PC-9 (cell line): ENCODE data around the gene EIF4G1. TPM values are rescaled to one million over a fixed set of nuclear protein-coding genes. Genes with fewer than 3 reads are reported as not detected.

Source experiments
- BruUV-seq: library from RNA; stranded (reverse); fragments of 400-500 nt; replicated peaks from 2 replicates; lab custom pipeline; 2021; lab: Mats Ljungman, UMichigan
- CTCF ChIA-PET: fragments of 300-600 bp; sonication (Branson Sonifier 250); formaldehyde crosslinking; loops from one replicate; lab custom pipeline; 2022; ENCODE audit warnings: antibody characterized with exemption; lab: Charles Lee
- POLR2A ChIA-PET: fragments of 300-600 bp; sonication (Branson Sonifier 250); formaldehyde crosslinking; loops from one replicate; lab custom pipeline; 2022; ENCODE audit warnings: antibody characterized with exemption; ENCODE audit not compliant: unreplicated experiment; lab: Charles Lee
- DNase-seq, 2 experiments: peaks; one replicate each; pipeline versions ENCODE4 v3.0.0 to v3.0.0-alpha.2; 2015 to 2022; ENCODE audit warnings: mixed read lengths in 1 of 2
- H2AFZ ChIP-seq: fragments of 200-600 bp; sonication (generic); 2 replicates; pipeline ENCODE4 v1.8.1; 2017; ENCODE audit warnings: antibody characterized with exemption
- H3F3A ChIP-seq: fragments of 200-600 bp; sonication (generic); 2 replicates; pipeline ENCODE4 v1.8.1; 2017; ENCODE audit warnings: antibody characterized with exemption, mild to moderate bottlenecking, low read depth; ENCODE audit not compliant: insufficient read depth
- H3K27ac ChIP-seq: fragments of 200-600 bp; sonication (generic); 2 replicates; pipeline ENCODE4 v1.6.1; 2016; ENCODE audit warnings: mixed run types
- H3K27me3 ChIP-seq: fragments of 200-600 bp; sonication (generic); 2 replicates; pipeline ENCODE4 v1.6.1; 2016; ENCODE audit warnings: low read depth, mixed run types; ENCODE audit not compliant: insufficient read depth
- H3K36me3 ChIP-seq: fragments of 200-600 bp; sonication (generic); 2 replicates; pipeline ENCODE4 v1.6.1; 2016; ENCODE audit warnings: low read depth, mixed run types
- H3K4me1 ChIP-seq: fragments of 200-600 bp; sonication (generic); replicated peaks from 2 replicates; pipeline ENCODE4 v1.6.1; 2016; ENCODE audit warnings: mixed run types; ENCODE audit not compliant: insufficient read depth
- H3K4me2 ChIP-seq: fragments of 200-600 bp; sonication (generic); 2 replicates; pipeline ENCODE4 v1.6.1; 2017; ENCODE audit warnings: mixed run types
- H3K4me3 ChIP-seq: fragments of 200-600 bp; sonication (generic); 2 replicates; pipeline ENCODE4 v1.6.1; 2016; ENCODE audit warnings: mixed run types
- H3K79me2 ChIP-seq: fragments of 200-600 bp; sonication (generic); 2 replicates; pipeline ENCODE4 v1.6.1; 2017; ENCODE audit warnings: low read depth, mixed run types
- H3K9me2 ChIP-seq: fragments of 200-600 bp; sonication (generic); 2 replicates; pipeline ENCODE4 v1.8.1; 2017; ENCODE audit warnings: mild to moderate bottlenecking; ENCODE audit not compliant: insufficient read depth
- H3K9me3 ChIP-seq: fragments of 200-600 bp; sonication (generic); 2 replicates; pipeline ENCODE4 v1.8.1; 2016; ENCODE audit warnings: low read depth; ENCODE audit not compliant: insufficient read depth
- H4K20me1 ChIP-seq: fragments of 200-600 bp; sonication (generic); 2 replicates; pipeline ENCODE4 v1.8.1; 2017; ENCODE audit not compliant: insufficient read depth
- CTCF ChIP-seq: fragments of 200-600 bp; sonication (generic); conservative IDR thresholded peaks from 2 replicates; pipeline ENCODE4 v1.6.1; 2017; ENCODE audit warnings: mixed run types, antibody characterized with exemption, mild to moderate bottlenecking, moderate library complexity
- EZH2 ChIP-seq: fragments of 200-600 bp; sonication (generic); IDR thresholded peaks from 2 replicates; pipeline ENCODE4 v1.8.0; 2017; ENCODE audit warnings: antibody characterized with exemption, low read depth
- intact Hi-C: fragments of 100-400 bp; cut with micrococcal nuclease; formaldehyde crosslinking; loops from one replicate; pipeline ENCODE4 v1.10.0; 2022; ENCODE audit not compliant: unreplicated experiment
- total RNA-seq: library from RNA; stranded (reverse); gene quantifications from 2 replicates; pipeline ENCODE4 v1.2.3, GENCODE V29; 2021

Gene EIF4G1
- total RNA-seq, 1 experiment from 2014 or later: 657 TPM

DNA sequence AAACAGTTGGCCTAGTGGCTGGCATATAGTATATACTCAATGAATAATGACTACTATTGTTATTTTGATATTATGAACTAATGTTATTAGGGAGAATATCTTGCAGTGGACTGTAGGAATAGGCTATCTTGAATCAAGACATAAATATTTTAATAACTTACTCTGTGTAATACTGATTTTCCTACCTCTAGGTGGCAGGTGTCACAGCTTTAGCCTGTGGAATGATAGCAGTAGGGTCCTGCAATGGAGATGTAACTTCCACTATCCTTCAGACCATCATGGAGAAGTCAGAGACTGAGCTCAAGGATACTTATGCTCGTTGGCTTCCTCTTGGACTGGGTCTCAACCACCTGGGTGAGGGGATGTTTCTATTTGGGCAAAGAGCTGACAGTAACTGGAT is 8.8 kb upstream of the EIF4G1 start:
- Histone ChIP-seq H3K36me3 (peaks cover 73% of the 10 kb centered on the region), H3K4me3 (no peak overlapping the region), H3K4me1 (peaks cover 10% of the 10 kb centered on the region), H3K27ac (no peak overlapping the region), H3F3A (peaks cover 94% of the 10 kb centered on the region), H3K27me3 (no peaks in the 10 kb centered on the region), H3K4me2 (no peak overlapping the region), H2AFZ (no peak overlapping the region), H3K9me2 (no peaks in the 10 kb centered on the region), H3K9me3 (no peaks in the 10 kb centered on the region), H4K20me1 (peaks cover 60% of the 10 kb centered on the region), H3K79me2 (peaks cover 43% of the 10 kb centered on the region)
- POLR2A ChIA-PET: interaction anchor here (0.6 kb wide), 1 partner anchor 24 kb away, joined by 5 read pairs; no protein-coding TSS in a partner anchor
- TF ChIP-seq CTCF (peak; percentile 66), EZH2 (no peak)
- no TSS peak for BruUV-seq
- intact Hi-C loops: no loop called here
- CTCF ChIA-PET: interaction anchor here (0.6 kb wide), 1 partner anchor 59 kb away, joined by 3 read pairs; no protein-coding TSS in a partner anchor
- peak in 1 of 2 experiments; percentile 55 for DNase-seq

- CTCF ChIA-PET: interaction anchor here (0.6 kb wide), 2 partner anchors 41 to 60 kb away, joined by 3 read pairs; no protein-coding TSS in a partner anchor
- TSS peak; percentile 1 for BruUV-seq
These were observed 7.9 kb upstream of the EIF4G1 start for GRCh38 chr3:184306341-184306972.

GRCh38 chr3:184307915-184308314 is 6.5 kb upstream of the EIF4G1 start:
- peaks cover 20% of the 10 kb centered on the region for H3K79me2 ChIP-seq
- TF ChIP-seq EZH2: no peak
- no peak for TF ChIP-seq CTCF
- no peaks in the 10 kb centered on the region for H3K27me3 ChIP-seq
- H3K27ac ChIP-seq: no peak overlapping the region
- peaks cover 50% of the 10 kb centered on the region for H3K36me3 ChIP-seq
- BruUV-seq: no TSS peak
- POLR2A ChIA-PET: no interaction called here
- no peak overlapping the region for H3K4me2 ChIP-seq
- CTCF ChIA-PET: no interaction called here
- no peaks in the 10 kb centered on the region for H3K9me2 ChIP-seq
- no peak for DNase-seq
- no peaks in the 10 kb centered on the region for H3K4me1 ChIP-seq
- no peak overlapping the region for H2AFZ ChIP-seq
- H4K20me1 ChIP-seq: peaks cover 39% of the 10 kb centered on the region
- H3K4me3 ChIP-seq: no peak overlapping the region
- H3F3A ChIP-seq: peaks cover 93% of the 10 kb centered on the region
- intact Hi-C loops: no loop called here
- H3K9me3 ChIP-seq: no peaks in the 10 kb centered on the region

More at GRCh38 chr3:184306341-184306972, 7.9 kb upstream of the EIF4G1 start:
- Histone ChIP-seq H3K27me3 (no peaks in the 10 kb centered on the region), H3K4me3 (no peak overlapping the region), H3K9me2 (no peaks in the 10 kb centered on the region), H4K20me1 (peaks cover 52% of the 10 kb centered on the region), H3K27ac (no peak overlapping the region), H3K4me1 (peaks cover 2% of the 10 kb centered on the region; the same call in 1 of the 2 replicates), H3K4me2 (no peak overlapping the region), H2AFZ (no peak overlapping the region), H3K36me3 (peaks cover 64% of the 10 kb centered on the region), H3K9me3 (no peaks in the 10 kb centered on the region), H3K79me2 (peaks cover 35% of the 10 kb centered on the region), H3F3A (peaks cover 94% of the 10 kb centered on the region)
- intact Hi-C loops: no loop called here
- DNase-seq: no peak
- POLR2A ChIA-PET: no interaction called here
- TF ChIP-seq EZH2 (no peak), CTCF (no peak)
